Urothelium cell line (cell line): ENCODE data around the gene ENKUR.
"Not testable (repeated sequence)": the region's sequence is repeated elsewhere in the genome, so short reads cannot be mapped to it uniquely, and the experiment has no call there.

Experiments
- DNase-seq: peaks from one replicate; pipeline ENCODE4 v3.0.0; 2011; ENCODE audit warnings: low spot score, mixed read lengths
- FAIRE-seq: peaks from 2 replicates; lab custom pipeline; 2011; peaks lifted over from hg19 to GRCh38; lab: Jason Lieb, UNC

The ENKUR gene

DNA sequence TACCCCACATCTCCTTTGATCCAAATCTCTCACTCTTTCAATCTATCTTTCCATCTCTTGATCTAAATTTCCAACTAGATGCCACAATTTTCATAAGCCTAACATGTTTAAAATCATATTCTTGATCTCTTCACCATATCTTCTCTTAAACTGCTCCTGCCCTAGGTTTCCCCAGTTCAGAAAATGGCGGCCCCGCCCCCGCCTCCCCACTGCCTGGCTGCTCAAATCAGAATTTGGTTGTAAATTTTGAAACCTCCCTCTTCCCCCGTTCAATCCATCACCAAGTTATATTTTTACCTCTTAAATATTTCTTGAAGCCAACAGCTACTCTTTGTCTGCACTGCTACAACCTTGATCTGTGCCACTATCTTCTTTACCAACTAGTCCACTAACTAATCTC lies 36.3 kb downstream of the ENKUR start:
- DNase-seq: no peak
- FAIRE-seq: no peak

DNA sequence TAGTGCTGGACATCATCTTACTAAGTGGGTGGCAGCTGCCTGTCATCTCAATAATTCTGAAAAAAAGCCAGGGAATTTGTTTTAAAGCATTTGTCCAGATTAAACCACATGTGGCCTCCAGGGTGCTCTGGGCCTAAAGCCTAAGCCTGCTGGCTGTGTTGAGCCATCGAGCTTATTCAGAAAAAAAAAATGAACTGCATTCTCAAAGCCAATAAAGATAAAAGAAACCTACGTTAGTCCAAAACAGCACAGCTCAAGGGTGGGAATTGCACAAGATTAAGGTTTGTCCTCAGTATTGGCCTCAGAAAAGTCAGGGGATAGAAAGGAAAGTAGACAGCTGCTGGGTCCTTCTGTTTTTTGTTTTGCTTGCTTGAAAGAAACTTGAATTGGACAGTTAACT lies 41.0 kb downstream of the ENKUR start:
- FAIRE-seq (no peak), DNase-seq (no peak)

DNA sequence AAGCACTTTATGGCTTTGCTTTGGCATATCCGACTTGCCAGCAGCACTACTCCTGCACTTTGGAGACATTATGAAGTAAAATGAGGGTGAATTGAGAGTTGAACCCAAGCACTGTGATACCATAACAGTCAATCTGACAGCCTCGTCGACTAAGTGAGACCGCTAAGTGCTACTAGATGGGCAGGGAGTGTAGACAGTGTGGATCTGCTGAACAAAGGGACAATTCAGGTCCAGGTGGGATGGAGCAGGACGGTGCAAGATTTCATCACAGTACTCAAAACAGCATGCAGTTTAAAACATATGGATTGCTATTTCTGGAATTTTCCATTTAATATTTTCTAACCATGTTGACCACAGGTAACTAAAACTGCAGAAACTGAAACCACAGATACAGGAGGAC lies 42.8 kb downstream of the ENKUR start:
- no peak for DNase-seq
- no peak for FAIRE-seq

DNA sequence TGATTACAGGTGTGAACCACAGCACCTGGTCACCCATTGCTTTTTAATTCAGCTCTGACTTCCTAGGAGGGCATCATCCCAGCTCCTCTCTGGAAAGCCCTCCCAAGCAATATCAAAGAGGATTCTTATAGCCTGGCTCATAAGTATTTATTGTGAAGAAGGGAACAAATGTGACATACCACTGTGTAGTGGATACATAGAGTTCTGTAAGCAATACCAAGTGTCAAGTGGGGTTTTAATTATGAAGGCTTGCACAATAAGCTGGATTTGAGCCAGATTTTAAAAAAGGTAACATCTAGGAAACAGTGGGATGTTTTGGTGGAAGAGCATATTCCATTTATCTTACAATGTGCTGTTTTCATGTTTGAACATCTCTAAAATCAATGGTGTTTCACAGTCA lies 44.6 kb downstream of the ENKUR start:
- no peak for FAIRE-seq
- no peak for DNase-seq

DNA sequence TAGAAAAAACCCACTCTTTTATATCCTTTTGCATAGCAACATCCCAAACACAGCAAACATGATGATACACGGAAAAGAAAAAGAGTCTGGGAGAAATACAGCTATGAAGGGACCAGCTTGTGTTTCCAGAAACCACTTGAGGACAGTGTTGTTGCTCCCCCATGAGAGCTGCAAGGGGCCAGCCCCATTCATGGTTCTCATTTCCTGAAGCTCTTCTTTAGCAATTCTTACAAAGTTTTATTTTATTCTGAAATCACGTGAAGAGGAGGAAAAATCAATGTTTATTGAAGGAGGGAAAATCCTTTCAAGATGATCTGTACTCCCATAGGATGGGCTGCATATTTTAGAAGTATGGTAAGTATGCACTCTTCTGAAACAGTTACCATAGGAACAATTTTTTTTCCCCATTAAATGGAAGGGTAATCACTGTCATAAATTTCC lies 46.1 kb downstream of the ENKUR start:
- DNase-seq (no peak), FAIRE-seq (no peak)

GRCh38 chr10:24968951-24969350 lies 47.0 kb downstream of the ENKUR start:
- not testable (repeated sequence) for FAIRE-seq, DNase-seq

GRCh38 chr10:24968349-24968748 lies 47.6 kb downstream of the ENKUR start:
- DNase-seq: no peak
- no peak for FAIRE-seq

GRCh38 chr10:24966962-24967481 lies 48.9 kb downstream of the ENKUR start:
- FAIRE-seq (no peak), DNase-seq (no peak)

DNA sequence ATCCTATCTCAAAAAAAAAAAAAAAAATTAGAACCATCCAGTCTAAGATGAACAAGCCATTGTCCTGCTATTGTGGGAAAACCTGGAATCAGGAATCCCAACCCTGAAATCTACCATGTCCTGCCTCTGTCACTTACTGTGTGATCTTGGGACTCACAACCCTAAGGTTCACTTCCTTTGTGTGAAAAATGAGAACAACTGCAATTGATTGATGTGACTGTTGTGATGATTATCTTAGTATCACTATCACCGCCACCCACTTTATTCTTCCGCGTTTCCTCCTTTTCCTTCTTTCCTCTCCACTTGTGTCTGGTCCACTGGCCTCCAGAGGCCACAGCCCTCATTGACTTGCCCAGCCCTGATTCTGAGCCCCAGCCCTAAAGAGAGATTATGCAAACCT lies 50.9 kb downstream of the ENKUR start:
- DNase-seq: no peak

DNA sequence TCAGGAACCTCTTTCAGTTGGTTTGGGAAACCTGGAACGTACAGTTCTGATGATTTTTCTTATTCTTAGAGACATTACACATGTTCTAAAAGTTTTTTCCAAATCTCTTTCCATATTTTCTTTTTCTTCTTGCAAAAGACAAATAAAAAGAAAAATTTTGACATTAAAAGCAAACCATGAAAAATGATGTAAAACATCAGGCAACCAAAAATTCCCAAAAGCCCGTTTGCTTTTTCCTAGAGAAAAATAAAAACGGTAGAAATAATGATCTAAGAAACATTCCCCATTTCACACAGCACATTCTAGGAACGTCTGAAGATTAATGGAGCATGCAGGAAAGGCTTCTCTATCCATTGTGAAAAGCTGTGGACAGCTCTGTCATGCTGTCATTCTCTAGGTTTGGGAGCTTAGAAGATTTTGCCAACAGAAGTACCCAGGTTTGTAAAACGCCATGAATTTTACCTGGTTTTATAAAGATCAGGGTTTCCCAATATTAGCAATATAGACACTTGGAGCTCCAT lies 52.4 kb downstream of the ENKUR start:
- DNase-seq: no peak

More for the DNA sequence above, 50.9 kb downstream of the ENKUR start:
- no peak for FAIRE-seq

GRCh38 chr10:24962995-24963394 lies 53.0 kb downstream of the ENKUR start:
- FAIRE-seq (no peak), DNase-seq (peak; percentile 44)

More for the DNA sequence above, 52.4 kb downstream of the ENKUR start:
- FAIRE-seq: no peak

- no peak for FAIRE-seq
- no peak for DNase-seq
Observed at GRCh38 chr10:24961582-24961981, 54.4 kb downstream of the ENKUR start.

GRCh38 chr10:24959382-24959730 lies 56.6 kb downstream of the ENKUR start:
- no peak for DNase-seq
- no peak for FAIRE-seq

DNA sequence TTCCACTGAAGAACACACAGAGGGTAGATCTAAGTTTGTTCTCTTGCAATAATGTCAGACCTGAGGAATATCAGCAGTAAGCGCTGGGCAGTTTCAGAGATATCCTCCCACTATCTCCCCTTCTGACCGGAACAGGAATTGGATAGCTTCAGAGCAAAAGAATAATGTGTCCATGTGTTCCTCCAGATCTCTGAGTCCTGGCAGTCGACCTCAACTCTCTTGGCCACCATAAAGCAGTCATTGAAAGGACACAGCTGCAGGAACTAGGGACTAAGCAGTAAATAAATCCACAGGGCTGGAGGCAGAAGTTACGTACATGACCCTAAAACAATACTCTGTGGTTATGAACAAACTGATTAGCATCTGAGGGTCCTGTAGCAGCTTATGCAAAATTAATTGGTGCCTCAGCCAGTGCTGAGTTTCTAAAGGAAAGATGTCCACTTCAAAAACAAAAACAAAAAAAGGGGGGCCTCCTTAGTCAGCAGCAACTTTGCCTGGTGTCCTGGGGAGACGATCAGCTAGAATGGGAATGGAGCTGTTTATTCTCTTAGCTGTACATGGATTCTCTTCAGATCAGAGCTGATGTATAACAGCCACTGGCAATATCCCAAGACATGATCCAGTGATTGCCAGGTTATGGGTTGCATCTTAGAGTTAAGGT lies 57.1 kb downstream of the ENKUR start:
- DNase-seq (no peak), FAIRE-seq (peak; percentile 17)

DNA sequence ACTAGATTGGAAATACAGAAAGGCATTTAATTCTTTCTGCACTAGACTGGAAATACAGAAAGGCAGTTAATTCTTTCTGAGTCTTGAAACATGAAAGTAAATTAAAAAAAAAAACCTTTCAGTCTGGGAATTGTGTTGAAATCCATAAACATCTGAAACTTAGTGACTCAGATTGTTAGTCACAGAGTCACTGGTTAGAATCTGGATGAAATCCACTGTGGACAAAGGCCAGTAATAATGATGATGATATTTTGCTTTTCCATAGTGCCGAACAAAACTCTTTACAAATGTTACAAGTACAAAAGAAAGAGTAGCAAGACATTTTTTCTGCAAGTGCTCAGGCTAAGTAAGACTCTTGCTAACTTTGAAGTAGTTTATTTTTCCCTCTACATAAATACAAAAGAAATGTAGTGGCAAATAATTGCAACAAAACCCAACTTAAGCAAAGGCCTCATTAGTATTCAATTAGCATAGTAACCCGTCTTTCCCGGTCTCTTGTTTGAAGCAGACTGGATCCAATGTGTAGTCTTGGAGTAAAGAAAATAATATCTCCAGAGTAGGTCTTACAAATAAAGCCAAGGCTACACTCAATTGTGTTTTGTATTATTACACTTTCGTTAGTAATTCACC lies 57.8 kb downstream of the ENKUR start:
- DNase-seq (peak; percentile 32), FAIRE-seq (no peak)

GRCh38 chr10:24957624-24958051 lies 58.3 kb downstream of the ENKUR start:
- DNase-seq, FAIRE-seq: not testable (repeated sequence)

GRCh38 chr10:24953675-24954074 lies 62.3 kb downstream of the ENKUR start:
- DNase-seq (no peak), FAIRE-seq (no peak)

DNA sequence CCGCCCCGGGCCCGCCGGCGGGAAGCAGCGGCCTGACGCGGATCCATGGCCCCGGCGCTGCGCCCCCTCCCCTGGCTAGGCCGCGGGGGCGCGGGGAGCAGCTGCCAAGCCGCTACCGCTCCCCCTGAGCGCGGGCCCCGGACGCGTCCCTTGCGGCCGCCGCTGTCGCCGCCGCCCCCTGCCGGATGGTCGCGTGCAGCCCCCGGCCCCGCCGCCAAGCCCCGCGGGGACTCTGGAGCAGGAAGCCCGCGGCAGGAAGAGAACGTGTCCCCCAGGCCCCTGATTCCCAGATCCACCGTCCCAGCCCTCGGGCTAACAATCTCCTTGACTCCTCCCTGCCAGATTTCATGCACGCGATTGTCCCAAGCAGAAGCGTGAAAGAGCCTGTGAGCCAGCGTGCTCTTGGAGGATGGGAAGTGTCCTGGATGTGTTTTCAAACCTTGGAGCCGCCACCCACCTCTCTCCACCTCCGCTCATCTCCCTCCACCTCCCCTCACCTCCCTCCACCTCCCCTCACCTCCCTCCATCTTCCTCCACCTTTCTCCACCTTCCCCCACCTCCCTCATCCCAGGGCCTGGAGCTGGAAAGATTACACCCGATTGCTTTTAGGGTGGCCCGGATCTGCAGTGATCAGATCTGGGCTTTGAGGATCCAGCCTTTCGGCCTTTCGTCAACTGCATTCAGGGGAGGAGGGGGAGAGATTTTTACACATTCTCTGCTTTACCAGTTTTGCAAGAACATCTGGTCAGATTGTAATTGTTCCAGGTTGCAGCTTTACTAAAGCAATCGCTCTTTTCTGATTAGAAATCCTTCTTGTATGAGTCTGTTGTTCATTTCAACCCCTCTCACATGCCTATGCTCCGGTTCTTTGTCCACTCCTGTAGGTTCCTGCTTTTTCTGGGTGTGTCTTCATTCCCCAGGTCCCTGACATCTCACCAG lies 63.0 kb downstream of the ENKUR start:
- DNase-seq: peak; percentile 38
- no peak for FAIRE-seq

DNA sequence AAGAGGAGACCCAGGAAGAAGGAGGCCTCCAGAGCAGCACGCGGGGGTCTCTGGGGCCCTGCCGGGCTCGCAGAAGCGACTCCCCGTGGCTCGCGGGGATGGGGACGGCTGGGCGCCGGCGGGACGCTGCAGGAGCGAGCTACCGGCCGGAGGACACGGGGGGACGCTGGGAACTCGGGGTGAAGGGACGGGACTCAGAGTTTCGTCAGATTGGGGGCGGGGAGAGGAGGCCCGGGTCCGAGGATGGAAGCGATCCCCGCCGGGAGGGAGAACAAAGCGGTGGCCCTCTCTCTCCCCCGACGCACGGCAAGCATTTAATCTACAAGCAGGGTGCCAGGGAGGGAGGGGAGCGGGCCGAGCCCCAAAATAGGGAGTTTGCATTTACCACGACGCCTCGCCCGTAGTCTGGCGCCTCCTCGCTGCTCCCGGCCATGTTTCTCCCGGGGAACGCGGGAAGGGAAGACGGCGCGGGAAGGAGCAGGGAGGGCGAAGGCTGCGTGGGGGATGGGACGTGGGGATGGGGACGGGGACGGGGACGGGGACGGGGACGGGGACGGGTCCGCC lies 63.7 kb downstream of the ENKUR start, which contains the start of gene PRTFDC1:
TSS of gene PRTFDC1 (minus strand) at position 464 of the 564 bp plus-strand sequence. CDS start at position 433, 31 bp downstream.
- no peak for FAIRE-seq
- DNase-seq: peak; percentile 36
